Kidney (tissue), 14 donors: ENCODE results near the gene YPEL3. TPM values are rescaled to one million over a fixed set of nuclear protein-coding genes. Genes with fewer than 3 reads are reported as not detected.

ENCODE experiments used
- DNase-seq, 5 donors: peaks; one replicate each; pipeline ENCODE4 v3.0.0-alpha.2; 2013 to 2020
- FAIRE-seq: peaks from 2 replicates; lab custom pipeline; 2012; peaks lifted over from hg19 to GRCh38; lab: Jason Lieb, UNC
- H3K27ac ChIP-seq, 2 donors: one replicate each; pipeline ENCODE4 v1.7.0; 2013; ENCODE audit warnings: low read depth in 2 of 2, low read length in 2 of 2, inconsistent platforms in 1 of 2
- H3K27me3 ChIP-seq: one replicate; pipeline ENCODE4 v1.7.1; 2013; ENCODE audit warnings: low read length, inconsistent platforms; ENCODE audit not compliant: control insufficient read depth, insufficient read depth
- H3K36me3 ChIP-seq, 3 donors: one replicate each; pipeline versions ENCODE4 v1.7.0 to v1.7.1; 2013; ENCODE audit warnings: low read length in 3 of 3, control low read depth in 1 of 3, inconsistent platforms in 1 of 3; ENCODE audit not compliant: insufficient read depth in 3 of 3, control insufficient read depth in 2 of 3
- H3K4me1 ChIP-seq, 3 donors: one replicate each; pipeline versions ENCODE4 v1.7.0 to v1.7.1; 2013; ENCODE audit warnings: low read length in 3 of 3, inconsistent platforms in 1 of 3, low read depth in 1 of 3; ENCODE audit not compliant: control insufficient read depth in 2 of 3, insufficient read depth in 2 of 3
- H3K4me3 ChIP-seq, 3 donors: one replicate each; pipeline versions ENCODE4 v1.7.0 to v1.8.1; 2013; ENCODE audit warnings: low read length in 3 of 3, control low read depth in 1 of 3, inconsistent platforms in 1 of 3
- H3K9ac ChIP-seq, 3 donors: one replicate each; pipeline versions ENCODE4 v1.7.0 to v1.7.1; 2013; ENCODE audit warnings: low read length in 3 of 3, control low read depth in 1 of 3, inconsistent platforms in 1 of 3
- H3K9me3 ChIP-seq, 3 donors: one replicate each; pipeline versions ENCODE4 v1.7.0 to v1.7.1; 2013; ENCODE audit warnings: low read length in 3 of 3, control low read depth in 1 of 3, inconsistent platforms in 1 of 3; ENCODE audit not compliant: control insufficient read depth in 2 of 3, insufficient read depth in 1 of 3
- CTCF ChIP-seq: IDR thresholded peaks from 3 replicates; pipeline ENCODE4 v1.5.1; 2012; ENCODE audit warnings: mild to moderate bottlenecking, moderate library complexity, borderline replicate concordance; ENCODE audit not compliant: insufficient read depth; ENCODE audit errors: extremely low read depth
- intact Hi-C: fragments of 100-400 bp; cut with DNase I; formaldehyde crosslinking; loops from one replicate; pipeline ENCODE4 v1.11.1; 2022
- polyA plus RNA-seq: library from polyadenylated mRNA; stranded (reverse); fragments of 350-450 nt; fragmentation: Illumina TruSeq; extraction: RNeasy Lipid Tissue Mini Kit (QIAGEN cat#74804); gene quantifications from one replicate; pipeline ENCODE4 v1.2.3, GENCODE V29; 2014; ENCODE audit warnings: low read depth, low replicate concordance; ENCODE audit not compliant: insufficient read depth
- total RNA-seq: library from RNA; stranded (reverse); fragmentation: NEBNext Ultra II Directional; extraction: Animal tissue kit (Norgen Biotek cat#: 25700); gene quantifications from one replicate; pipeline ENCODE4 v1.2.1, GENCODE V29; 2021
- donor health status: control.
- donor health status: control.
- donor health status: control.
- donor health status: control.
- donor health status: control.
- donor health status: DM: yes; HTN: yes; CAD: no.
- donor health status: Normal renal cell carcinoma (clear cell type).

The YPEL3 gene
- total and polyA plus RNA-seq, 2 donors from 2014 or later: 40.0 to 107 TPM

DNA sequence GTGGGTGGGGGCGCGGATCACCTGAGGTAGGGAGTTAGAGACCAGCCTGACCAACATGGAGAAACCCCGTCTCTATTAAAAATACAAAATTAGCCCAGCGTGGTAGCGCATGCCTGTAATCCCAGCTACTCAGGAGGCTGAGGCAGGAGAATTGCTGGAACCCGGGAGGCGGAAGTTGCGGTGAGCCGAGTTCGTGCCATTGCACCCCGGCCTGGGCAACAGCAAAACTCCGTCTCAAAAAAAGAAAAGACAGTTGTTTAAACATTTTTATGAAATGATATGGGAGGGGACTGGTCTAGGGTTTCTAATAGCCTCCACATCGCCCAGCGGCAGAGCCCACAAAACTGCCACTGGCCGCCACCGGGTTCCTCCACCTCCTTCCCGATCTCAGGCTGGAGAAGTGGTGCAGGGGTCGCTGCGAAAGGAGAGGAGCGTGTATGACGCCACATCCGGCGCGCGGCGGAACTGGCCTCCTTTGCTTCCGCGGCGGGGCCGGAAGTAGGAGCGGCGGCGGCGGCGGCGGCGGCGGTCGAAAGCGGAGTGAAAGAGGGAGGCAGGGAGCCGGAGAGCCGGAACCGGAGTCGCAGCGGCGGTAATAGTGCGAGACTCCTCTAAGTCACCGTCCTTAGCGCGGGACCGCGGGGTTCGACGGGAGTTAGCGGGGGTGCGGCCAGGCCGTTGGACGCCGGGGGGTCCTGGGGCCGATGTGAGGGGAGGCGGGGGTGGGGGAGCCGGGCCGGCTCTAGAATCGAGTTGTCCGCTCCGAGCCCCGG is 20.3 kb downstream of the YPEL3 start, which contains the start of gene PPP4C:
Gene PPP4C (plus strand): TSS at position 492 of the 773 bp plus-strand sequence. CDS start 384 bp downstream, outside the sequence.
- DNase-seq (peak; percentile 92 to 97 (median 95)), FAIRE-seq (no peak)
- Histone ChIP-seq H3K27me3 (no peaks in the 10 kb centered on the region), H3K4me3 (peak within 1 kb of the TSS; percentile 77 to 89 (median 79)), H3K9me3 (no peaks in the 10 kb centered on the region), H3K4me1 (peaks cover 0 to 20% (median 8%) of the 10 kb centered on the region in 3 donors), H3K27ac (peak within 1 kb of the TSS; percentile 82 to 93), H3K9ac (peak within 1 kb of the TSS; percentile 65 to 96 (median 88)), H3K36me3 (peaks cover 2 to 26% (median 16%) of the 10 kb centered on the region in 3 donors)
- intact Hi-C loops: no loop called here
- TF ChIP-seq CTCF: peak; percentile 12

GRCh38 chr16:30070490-30070889 is 25.5 kb downstream of the YPEL3 start:
- H3K4me1 ChIP-seq: peaks cover 0 to 29% (median 9%) of the 10 kb centered on the region in 3 donors
- H3K9ac ChIP-seq: no peak overlapping the region
- intact Hi-C loops: no loop called here

DNA sequence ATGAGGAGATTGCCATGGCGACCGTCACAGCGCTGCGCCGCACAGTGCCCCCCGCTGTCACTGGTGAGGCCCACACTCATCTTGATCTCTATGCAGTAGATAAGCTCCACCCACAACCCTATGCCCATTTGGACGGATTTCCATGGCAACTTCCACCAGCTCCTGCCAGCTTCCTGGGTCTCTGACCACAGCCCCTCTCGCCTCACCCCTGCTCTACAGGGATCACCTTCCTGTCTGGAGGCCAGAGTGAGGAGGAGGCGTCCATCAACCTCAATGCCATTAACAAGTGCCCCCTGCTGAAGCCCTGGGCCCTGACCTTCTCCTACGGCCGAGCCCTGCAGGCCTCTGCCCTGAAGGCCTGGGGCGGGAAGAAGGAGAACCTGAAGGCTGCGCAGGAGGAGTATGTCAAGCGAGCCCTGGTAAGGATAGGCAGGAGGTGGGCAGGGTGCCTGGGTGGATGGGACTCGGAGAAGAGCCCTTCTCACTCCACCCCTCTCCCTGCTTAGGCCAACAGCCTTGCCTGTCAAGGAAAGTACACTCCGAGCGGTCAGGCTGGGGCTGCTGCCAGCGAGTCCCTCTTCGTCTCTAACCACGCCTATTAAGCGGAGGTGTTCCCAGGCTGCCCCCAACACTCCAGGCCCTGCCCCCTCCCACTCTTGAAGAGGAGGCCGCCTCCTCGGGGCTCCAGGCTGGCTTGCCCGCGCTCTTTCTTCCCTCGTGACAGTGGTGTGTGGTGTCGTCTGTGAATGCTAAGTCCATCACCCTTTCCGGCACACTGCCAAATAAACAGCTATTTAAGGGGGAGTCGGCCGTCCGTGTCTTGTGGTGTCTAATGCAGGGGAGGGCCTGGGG is 26.2 kb downstream of the YPEL3 start:
- Histone ChIP-seq H3K9ac (no peak overlapping the region), H3K4me1 (peaks cover 0 to 29% (median 9%) of the 10 kb centered on the region in 3 donors), H3K9me3 (no peaks in the 10 kb centered on the region), H3K4me3 (peak overlapping the region in 1 of 3 donors; percentile 12), H3K27me3 (no peaks in the 10 kb centered on the region), H3K27ac (no peak overlapping the region), H3K36me3 (peaks cover 11 to 52% (median 34%) of the 10 kb centered on the region in 3 donors)
- DNase-seq (no peak), FAIRE-seq (no peak)
- intact Hi-C loops: no loop called here
- no peak for TF ChIP-seq CTCF

More at GRCh38 chr16:30070490-30070889, 25.5 kb downstream of the YPEL3 start:
- no peaks in the 10 kb centered on the region for H3K27me3 ChIP-seq
- no peak overlapping the region for H3K27ac ChIP-seq
- TF ChIP-seq CTCF: no peak
- no peak overlapping the region for H3K4me3 ChIP-seq
- no peaks in the 10 kb centered on the region for H3K9me3 ChIP-seq
- H3K36me3 ChIP-seq: peaks cover 11 to 52% (median 34%) of the 10 kb centered on the region in 3 donors
- no peak for DNase-seq
- no peak for FAIRE-seq
